RCC 7860 (cell line): ENCODE data around the gene FAM186B.

ENCODE experiments used
- DNase-seq: peaks from one replicate; pipeline ENCODE4 v3.0.0-alpha.2; 2015; ENCODE audit warnings: low spot score
- FAIRE-seq: peaks from 2 replicates; lab custom pipeline; 2012; peaks lifted over from hg19 to GRCh38; lab: Jason Lieb, UNC

The FAM186B gene

GRCh38 chr12:49540229-49541139 lies 65.0 kb downstream of the FAM186B start:
- FAIRE-seq, result no peak
- no peak for DNase-seq

- DNase-seq (no peak), FAIRE-seq (no peak)
These were observed 65.8 kb downstream of the FAM186B start for GRCh38 chr12:49539406-49540228.

GRCh38 chr12:49538510-49539403 lies 66.7 kb downstream of the FAM186B start, which contains the start of gene KCNH3:
Gene KCNH3, plus strand, starts transcription at chr12:49539030. Its CDS starts 387 bp downstream, at chr12:49539417.
- DNase-seq (peak; percentile 13), FAIRE-seq (no peak)

- FAIRE-seq (no peak), DNase-seq (no peak)
These were observed 67.5 kb downstream of the FAM186B start for GRCh38 chr12:49537752-49538509.
